Upper lobe of right lung (tissue), 1 donor: ENCODE data around the gene TMEM14B. TPM values are rescaled to one million over a fixed set of nuclear protein-coding genes. Genes with fewer than 3 reads are reported as not detected.

Source experiments
- ATAC-seq: fragments of 200-7000 bp; cut with Tn5 transposase; one replicate; pipeline ENCODE4 v1.9.1; 2020; ENCODE audit warnings: mild to moderate bottlenecking, moderate library complexity
- DNase-seq: peaks from one replicate; pipeline ENCODE4 v3.0.0-alpha.2; 2020
- H3K27ac ChIP-seq: fragments of 200-600 bp; one replicate; pipeline ENCODE4 v1.8.0; 2022
- H3K27me3 ChIP-seq: fragments of 200-600 bp; one replicate; pipeline ENCODE4 v1.8.0; 2022; ENCODE audit warnings: mild to moderate bottlenecking
- H3K36me3 ChIP-seq: fragments of 200-600 bp; one replicate; pipeline ENCODE4 v1.8.0; 2022
- H3K4me1 ChIP-seq: fragments of 200-600 bp; one replicate; pipeline ENCODE4 v1.8.0; 2022
- H3K4me3 ChIP-seq: fragments of 200-600 bp; one replicate; pipeline ENCODE4 v1.8.0; 2022; ENCODE audit warnings: mild to moderate bottlenecking
- H3K9me3 ChIP-seq: fragments of 200-600 bp; one replicate; pipeline ENCODE4 v1.8.0; 2022
- intact Hi-C: fragments of 100-400 bp; cut with DNase I; formaldehyde crosslinking; loops from one replicate; pipeline ENCODE4 v1.11.0; 2022
- total RNA-seq: library from RNA; stranded (reverse); fragmentation: NEBNext Ultra II Directional; extraction: Animal tissue kit (Norgen Biotek cat#: 25700); gene quantifications from one replicate; pipeline ENCODE4 v1.2.1, GENCODE V29; 2021
- TF ChIP-seq, protein P1 (sequence below): fragments of 200-600 bp; IDR thresholded peaks from one replicate; pipeline ENCODE4 v1.8.0; 2022; ENCODE audit warnings: antibody characterized with exemption
- donor health status: DM: no; HTN: yes; CAD: no; lungs with severe emphysema.

TMEM14B gene
- total RNA-seq, 1 donor from 2014 or later = 50.1 TPM

DNA sequence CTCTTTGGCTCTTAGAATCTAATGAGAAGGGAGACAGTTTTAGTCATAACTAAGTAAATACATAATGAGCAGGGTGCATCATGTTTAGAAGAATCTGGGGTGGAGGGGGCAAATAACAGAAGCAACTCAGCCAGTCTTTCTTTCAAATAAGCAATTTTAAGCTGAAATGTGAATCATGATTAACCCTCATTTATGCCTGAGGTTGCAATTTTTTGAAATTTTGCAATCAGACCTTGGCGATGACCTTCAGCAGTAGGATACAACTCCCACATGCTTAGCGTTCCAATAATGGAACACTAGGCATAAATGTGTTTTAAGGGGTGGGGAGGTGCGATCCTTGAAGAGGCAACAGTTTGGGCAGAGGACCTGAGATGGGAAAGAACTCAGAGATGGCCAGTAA lies 30.6 kb downstream of the TMEM14B start:
- TF ChIP-seq, protein P1, sequence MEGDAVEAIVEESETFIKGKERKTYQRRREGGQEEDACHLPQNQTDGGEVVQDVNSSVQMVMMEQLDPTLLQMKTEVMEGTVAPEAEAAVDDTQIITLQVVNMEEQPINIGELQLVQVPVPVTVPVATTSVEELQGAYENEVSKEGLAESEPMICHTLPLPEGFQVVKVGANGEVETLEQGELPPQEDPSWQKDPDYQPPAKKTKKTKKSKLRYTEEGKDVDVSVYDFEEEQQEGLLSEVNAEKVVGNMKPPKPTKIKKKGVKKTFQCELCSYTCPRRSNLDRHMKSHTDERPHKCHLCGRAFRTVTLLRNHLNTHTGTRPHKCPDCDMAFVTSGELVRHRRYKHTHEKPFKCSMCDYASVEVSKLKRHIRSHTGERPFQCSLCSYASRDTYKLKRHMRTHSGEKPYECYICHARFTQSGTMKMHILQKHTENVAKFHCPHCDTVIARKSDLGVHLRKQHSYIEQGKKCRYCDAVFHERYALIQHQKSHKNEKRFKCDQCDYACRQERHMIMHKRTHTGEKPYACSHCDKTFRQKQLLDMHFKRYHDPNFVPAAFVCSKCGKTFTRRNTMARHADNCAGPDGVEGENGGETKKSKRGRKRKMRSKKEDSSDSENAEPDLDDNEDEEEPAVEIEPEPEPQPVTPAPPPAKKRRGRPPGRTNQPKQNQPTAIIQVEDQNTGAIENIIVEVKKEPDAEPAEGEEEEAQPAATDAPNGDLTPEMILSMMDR = no peak
- intact Hi-C loops = no loop called here
- DNase-seq (no peak), ATAC-seq (no peak)
- Histone ChIP-seq H3K4me1 (no peaks in the 10 kb centered on the region), H3K27me3 (no peaks in the 10 kb centered on the region), H3K36me3 (peaks cover 17% of the 10 kb centered on the region), H3K9me3 (no peaks in the 10 kb centered on the region), H3K27ac (no peak overlapping the region), H3K4me3 (no peak overlapping the region)

DNA sequence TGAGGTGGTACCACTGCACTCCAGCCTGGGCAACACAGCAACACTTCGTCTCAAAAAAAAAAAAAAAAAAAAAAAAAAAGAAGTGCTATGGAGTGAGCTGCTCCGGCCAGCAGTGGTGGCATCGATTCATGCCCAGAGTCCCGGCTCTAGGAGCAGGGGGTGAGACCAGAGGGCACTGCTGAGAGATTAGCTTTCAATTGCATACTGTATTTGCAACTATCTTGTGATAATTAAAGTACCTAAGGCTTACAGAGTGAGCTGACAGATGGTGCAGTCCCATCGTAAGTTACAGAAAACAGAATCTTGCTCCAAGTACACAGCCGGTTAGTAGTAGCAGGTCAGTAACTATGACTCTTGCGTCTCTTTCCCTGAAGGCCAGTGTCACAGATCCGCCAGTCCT lies 31.5 kb downstream of the TMEM14B start:
- H3K4me1 ChIP-seq = no peaks in the 10 kb centered on the region
- no peaks in the 10 kb centered on the region for H3K27me3 ChIP-seq
- peaks cover 17% of the 10 kb centered on the region for H3K36me3 ChIP-seq
- intact Hi-C loops = no loop called here
- H3K9me3 ChIP-seq = no peaks in the 10 kb centered on the region
- ATAC-seq = no peak
- no peak for DNase-seq
- no peak overlapping the region for H3K27ac ChIP-seq
- TF ChIP-seq, protein P1 = no peak
- no peak overlapping the region for H3K4me3 ChIP-seq

DNA sequence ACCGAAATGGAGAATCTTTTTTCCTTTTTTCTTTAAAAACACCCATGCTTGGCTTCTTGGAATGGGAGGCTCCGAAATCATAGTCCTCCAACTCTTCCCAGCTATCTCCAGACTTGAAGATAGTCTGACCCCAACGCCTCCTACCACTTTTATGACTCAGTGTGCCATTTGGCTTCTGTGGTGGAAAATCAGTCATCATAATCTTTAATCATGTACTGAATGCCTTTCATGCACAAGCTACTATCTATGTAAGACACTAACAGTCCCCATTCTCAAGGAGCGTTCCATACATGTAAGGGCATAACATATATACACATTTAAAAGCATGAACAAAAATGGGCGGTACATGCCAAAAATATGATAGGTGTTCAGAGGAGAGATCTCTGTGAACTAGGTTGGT lies 44.1 kb downstream of the TMEM14B start:
- no peak overlapping the region for H3K4me3 ChIP-seq
- ATAC-seq (no peak), DNase-seq (no peak)
- TF ChIP-seq, protein P1 = no peak
- H3K9me3 ChIP-seq = no peaks in the 10 kb centered on the region
- peaks cover 3% of the 10 kb centered on the region for H3K36me3 ChIP-seq
- intact Hi-C loops = no loop called here
- H3K27ac ChIP-seq = no peak overlapping the region
- H3K27me3 ChIP-seq = no peaks in the 10 kb centered on the region
- no peaks in the 10 kb centered on the region for H3K4me1 ChIP-seq

DNA sequence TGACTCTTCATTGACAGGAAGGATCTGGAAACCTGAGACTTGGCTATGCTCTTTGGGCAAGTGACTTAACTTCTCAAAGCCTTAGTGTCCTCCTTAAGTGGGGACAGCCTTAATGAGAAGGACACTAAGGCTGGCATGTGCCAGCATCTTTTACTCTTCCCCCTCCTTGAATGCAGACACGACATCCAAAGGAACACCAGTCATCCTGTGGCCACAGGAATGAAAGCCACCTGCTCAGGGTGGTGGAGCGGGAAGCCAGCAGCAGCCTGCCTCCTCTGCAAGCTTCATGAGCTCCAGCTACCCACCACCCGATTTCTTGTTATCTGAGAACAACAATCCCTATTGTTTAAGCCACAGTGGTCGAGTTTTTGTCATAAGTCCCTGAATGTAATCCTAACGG lies 44.5 kb downstream of the TMEM14B start:
- TF ChIP-seq, protein P1 = no peak
- H3K4me1 ChIP-seq = no peaks in the 10 kb centered on the region
- peaks cover 3% of the 10 kb centered on the region for H3K36me3 ChIP-seq
- DNase-seq = no peak
- H3K4me3 ChIP-seq = no peak overlapping the region
- no peaks in the 10 kb centered on the region for H3K27me3 ChIP-seq
- no peaks in the 10 kb centered on the region for H3K9me3 ChIP-seq
- no peak for ATAC-seq
- no peak overlapping the region for H3K27ac ChIP-seq
- intact Hi-C loops = no loop called here

DNA sequence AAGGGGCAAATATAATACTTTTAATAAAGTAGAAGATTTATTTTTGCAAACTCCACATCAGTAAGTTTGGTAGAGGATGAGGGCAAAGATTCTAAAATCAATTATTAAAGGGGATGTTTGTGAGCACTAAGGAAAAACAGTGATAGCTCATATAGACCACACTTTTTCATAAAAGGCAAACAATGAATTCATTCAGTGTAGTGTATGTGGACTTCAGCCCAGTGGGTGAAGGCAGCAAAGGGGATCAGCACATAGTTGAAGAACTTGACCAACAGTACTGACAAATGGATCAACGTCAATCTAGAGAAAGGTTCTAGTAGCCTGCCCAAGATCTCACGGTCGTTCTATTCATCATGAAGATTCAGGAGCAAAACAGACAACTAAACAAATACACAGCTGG lies 45.4 kb downstream of the TMEM14B start:
- ATAC-seq = no peak
- Histone ChIP-seq H3K4me1 (no peaks in the 10 kb centered on the region), H3K36me3 (peaks cover 3% of the 10 kb centered on the region), H3K9me3 (no peaks in the 10 kb centered on the region), H3K27me3 (no peaks in the 10 kb centered on the region), H3K27ac (no peak overlapping the region), H3K4me3 (no peak overlapping the region)
- intact Hi-C loops = no loop called here
- TF ChIP-seq, protein P1 = no peak
- DNase-seq = no peak

DNA sequence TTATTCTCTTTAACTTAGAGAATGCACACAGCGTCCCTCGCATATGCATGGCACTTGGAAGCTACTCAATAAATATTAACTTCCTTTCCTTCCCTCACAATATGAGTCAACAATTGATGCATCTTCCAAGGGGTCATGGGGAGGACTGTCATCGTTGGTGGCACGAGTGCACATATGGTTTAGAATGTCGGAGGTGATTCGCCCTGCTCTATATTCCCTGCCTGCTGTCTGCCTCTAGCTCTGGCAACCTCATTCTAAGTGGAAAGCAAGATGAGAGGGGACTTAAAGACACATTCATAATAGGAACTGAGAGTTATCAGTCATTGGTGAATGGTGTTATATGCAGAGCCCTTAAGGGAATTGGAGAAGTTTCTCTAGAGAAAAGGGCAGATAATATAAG lies 46.1 kb downstream of the TMEM14B start:
- ATAC-seq (no peak), DNase-seq (no peak)
- Histone ChIP-seq H3K4me3 (no peak overlapping the region), H3K9me3 (no peaks in the 10 kb centered on the region), H3K27ac (no peak overlapping the region), H3K4me1 (no peaks in the 10 kb centered on the region), H3K36me3 (peaks cover 3% of the 10 kb centered on the region), H3K27me3 (no peaks in the 10 kb centered on the region)
- intact Hi-C loops = no loop called here
- TF ChIP-seq, protein P1 = no peak
